ENCODE data around the gene FXYD5. TPM values are rescaled to one million over a fixed set of nuclear protein-coding genes. Genes with fewer than 3 reads are reported as not detected.
"Not testable (repeated sequence)": the region's sequence is repeated elsewhere in the genome, so short reads cannot be mapped to it uniquely, and the experiment has no call there.

Gene FXYD5
- total RNA-seq, 3 donors from 2014 or later: 52.4 to 56.7 (median 56.2) TPM

DNA sequence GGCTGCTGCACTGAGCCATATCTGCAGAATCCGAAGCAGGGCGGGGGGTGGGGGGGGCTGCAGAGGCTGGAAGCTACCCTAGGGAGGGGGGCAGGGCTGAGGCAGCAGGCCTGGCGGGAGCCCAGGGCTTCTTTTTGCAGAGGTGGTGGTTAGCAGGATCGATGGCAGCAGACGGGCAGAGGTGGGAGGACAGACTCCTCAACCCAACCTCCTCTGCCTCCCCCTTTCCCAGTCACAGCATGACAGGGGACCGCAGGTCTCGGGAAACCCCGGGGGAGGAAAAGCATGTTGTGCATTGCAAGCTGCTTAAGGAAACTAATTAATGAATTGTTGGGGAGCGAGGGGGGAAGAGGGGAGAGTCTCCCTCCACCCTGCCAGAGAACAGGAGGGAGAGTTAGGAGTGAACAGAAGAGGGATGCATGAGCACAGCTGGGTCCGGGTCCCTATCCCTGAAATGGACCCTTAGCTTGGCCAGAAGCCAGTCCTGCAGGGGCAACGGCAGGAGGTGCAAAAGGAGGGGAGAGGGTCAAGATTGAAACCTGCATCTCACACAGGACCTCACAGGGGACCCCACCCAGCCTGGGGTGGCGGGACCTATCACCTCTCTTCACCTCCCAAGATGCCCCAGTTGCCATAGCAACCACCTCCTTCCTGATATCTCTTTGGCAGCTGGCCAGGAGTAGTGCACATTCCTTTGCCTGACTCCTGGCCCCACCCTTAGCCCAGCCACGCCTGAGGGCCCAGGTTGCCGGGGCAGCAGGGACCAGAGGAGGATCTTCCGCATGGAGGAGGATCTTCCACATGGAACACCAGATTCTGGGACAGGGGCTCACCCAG, 9.7 kb upstream of the FXYD5 start:
- Histone ChIP-seq H3K4me1 (peaks cover 0 to 5% of the 10 kb centered on the region in 2 donors), H3K9me3 (no peaks in the 10 kb centered on the region), H3K36me3 (no peaks in the 10 kb centered on the region), H3K27ac (no peak overlapping the region), H3K4me3 (no peak overlapping the region), H3K27me3 (peaks cover 0 to 19% of the 10 kb centered on the region in 2 donors)
- TF ChIP-seq POLR2AphosphoS5 (IDR thresholded peaks at IDR 0.05): no peak
- TF ChIP-seq, protein P1, sequence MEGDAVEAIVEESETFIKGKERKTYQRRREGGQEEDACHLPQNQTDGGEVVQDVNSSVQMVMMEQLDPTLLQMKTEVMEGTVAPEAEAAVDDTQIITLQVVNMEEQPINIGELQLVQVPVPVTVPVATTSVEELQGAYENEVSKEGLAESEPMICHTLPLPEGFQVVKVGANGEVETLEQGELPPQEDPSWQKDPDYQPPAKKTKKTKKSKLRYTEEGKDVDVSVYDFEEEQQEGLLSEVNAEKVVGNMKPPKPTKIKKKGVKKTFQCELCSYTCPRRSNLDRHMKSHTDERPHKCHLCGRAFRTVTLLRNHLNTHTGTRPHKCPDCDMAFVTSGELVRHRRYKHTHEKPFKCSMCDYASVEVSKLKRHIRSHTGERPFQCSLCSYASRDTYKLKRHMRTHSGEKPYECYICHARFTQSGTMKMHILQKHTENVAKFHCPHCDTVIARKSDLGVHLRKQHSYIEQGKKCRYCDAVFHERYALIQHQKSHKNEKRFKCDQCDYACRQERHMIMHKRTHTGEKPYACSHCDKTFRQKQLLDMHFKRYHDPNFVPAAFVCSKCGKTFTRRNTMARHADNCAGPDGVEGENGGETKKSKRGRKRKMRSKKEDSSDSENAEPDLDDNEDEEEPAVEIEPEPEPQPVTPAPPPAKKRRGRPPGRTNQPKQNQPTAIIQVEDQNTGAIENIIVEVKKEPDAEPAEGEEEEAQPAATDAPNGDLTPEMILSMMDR (IDR thresholded peaks at IDR 0.05): no peak
- no peak for TF ChIP-seq POLR2A (IDR thresholded peaks at IDR 0.05)
- intact Hi-C loops (cut with DNase I; ENCODE audit: low total_unique reads): no loop called here
- DNase-seq (ENCODE audit: low spot score in 2 of 2): no peak

DNA sequence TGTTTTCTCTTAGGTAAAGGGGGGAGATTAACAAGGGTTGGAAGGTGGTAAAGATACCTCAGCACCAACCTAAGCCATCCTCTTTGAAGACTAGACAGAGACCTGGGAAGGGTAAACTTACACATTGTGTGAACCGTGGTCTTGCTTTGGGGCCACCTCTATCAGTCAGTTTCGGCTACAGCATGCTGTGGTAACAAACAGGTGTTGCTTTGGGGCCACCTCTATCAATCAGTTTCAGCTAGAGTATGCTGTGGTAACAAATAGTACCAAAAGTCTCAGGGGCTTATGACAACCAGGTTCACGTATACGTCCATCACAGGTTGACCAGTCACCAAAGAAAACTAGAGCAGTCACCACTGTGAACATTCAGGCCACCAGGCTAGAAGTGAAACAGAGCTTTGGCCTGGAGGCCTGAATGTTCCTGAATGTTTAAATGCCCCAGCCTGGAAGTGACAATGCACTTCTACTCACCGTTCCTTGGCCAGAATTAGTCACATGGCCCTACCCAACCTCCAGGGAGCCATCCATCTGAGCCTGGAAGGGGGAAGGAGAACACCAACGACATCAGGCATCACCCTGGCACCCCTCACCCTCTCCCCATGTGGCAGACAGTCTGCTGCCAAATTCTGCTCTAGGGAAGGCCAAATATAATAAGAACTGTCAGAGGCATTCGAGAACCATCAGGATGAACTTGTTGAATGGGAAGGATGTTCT, 7.6 kb upstream of the FXYD5 start:
- Histone ChIP-seq H3K4me3 (no peak overlapping the region), H3K27ac (no peak overlapping the region), H3K4me1 (peaks cover 0 to 1% of the 10 kb centered on the region in 2 donors), H3K27me3 (peaks cover 0 to 19% of the 10 kb centered on the region in 2 donors), H3K9me3 (no peaks in the 10 kb centered on the region), H3K36me3 (no peaks in the 10 kb centered on the region)
- intact Hi-C loops (cut with DNase I; ENCODE audit: low total_unique reads): no loop called here
- DNase-seq (ENCODE audit: low spot score in 2 of 2): no peak
- TF ChIP-seq POLR2A (IDR thresholded peaks at IDR 0.05) (no peak), POLR2AphosphoS5 (IDR thresholded peaks at IDR 0.05) (no peak)

DNA sequence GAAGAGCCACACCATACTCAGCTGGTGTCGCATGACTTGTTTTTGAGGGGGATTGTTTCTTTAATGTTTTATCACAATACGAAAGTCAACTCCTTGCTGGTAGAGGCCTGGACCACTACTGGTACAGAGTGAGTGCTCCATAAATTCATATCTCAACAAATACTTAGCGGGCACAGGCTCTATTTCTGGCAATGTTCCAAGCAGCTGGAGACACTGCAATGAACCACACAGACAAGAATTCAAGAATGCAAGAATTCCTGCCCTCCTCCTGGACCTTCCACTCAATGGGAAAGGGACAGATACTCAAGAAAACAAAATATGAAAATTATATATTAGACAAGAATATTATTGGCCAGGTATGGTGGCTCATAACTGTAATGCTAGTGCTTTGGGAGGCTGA, 5.1 kb upstream of the FXYD5 start:
- Histone ChIP-seq H3K27me3 (peaks cover 0 to 6% of the 10 kb centered on the region in 2 donors), H3K9me3 (no peaks in the 10 kb centered on the region), H3K36me3 (no peaks in the 10 kb centered on the region), H3K4me1 (no peaks in the 10 kb centered on the region), H3K27ac (no peak overlapping the region), H3K4me3 (no peak overlapping the region)
- TF ChIP-seq, protein P1 (IDR thresholded peaks at IDR 0.05): no peak
- TF ChIP-seq POLR2A (IDR thresholded peaks at IDR 0.05) (no peak), POLR2AphosphoS5 (IDR thresholded peaks at IDR 0.05) (no peak)
- DNase-seq (ENCODE audit: low spot score in 2 of 2): no peak
- intact Hi-C loops (cut with DNase I; ENCODE audit: low total_unique reads): no loop called here

DNA sequence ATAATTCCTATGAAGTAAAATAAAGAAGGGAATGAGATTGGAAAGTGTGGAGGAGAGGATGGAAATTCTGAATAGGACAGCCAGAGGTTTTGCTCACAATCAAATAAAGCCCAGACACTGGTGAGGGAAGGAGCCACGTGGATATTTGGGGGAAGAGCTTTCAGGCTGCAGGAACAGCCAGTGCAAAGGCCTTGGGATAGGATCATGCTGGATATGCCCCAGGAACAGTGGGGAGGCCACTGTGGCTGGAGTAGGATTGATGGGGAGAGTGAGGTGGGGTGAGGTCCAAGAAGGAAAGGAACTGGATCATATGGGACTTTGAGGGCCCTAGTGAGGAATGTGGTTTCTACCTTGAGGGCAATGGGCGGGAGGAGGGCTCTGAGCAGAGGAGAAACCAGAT, 4.1 kb upstream of the FXYD5 start:
- H3K4me3 ChIP-seq: no peak overlapping the region
- H3K27ac ChIP-seq: no peak overlapping the region
- H3K27me3 ChIP-seq: no peaks in the 10 kb centered on the region
- DNase-seq (ENCODE audit: low spot score in 2 of 2): no peak
- H3K9me3 ChIP-seq: no peaks in the 10 kb centered on the region
- H3K4me1 ChIP-seq: no peaks in the 10 kb centered on the region
- TF ChIP-seq POLR2AphosphoS5 (IDR thresholded peaks at IDR 0.05) (no peak), POLR2A (IDR thresholded peaks at IDR 0.05) (no peak)
- TF ChIP-seq, protein P1 (IDR thresholded peaks at IDR 0.05): no peak
- intact Hi-C loops (cut with DNase I; ENCODE audit: low total_unique reads): loop anchor here (10.0 kb wide), 1 partner anchor 114 kb away; the partner anchor contains the start of gene USF2
- H3K36me3 ChIP-seq: no peaks in the 10 kb centered on the region

DNA sequence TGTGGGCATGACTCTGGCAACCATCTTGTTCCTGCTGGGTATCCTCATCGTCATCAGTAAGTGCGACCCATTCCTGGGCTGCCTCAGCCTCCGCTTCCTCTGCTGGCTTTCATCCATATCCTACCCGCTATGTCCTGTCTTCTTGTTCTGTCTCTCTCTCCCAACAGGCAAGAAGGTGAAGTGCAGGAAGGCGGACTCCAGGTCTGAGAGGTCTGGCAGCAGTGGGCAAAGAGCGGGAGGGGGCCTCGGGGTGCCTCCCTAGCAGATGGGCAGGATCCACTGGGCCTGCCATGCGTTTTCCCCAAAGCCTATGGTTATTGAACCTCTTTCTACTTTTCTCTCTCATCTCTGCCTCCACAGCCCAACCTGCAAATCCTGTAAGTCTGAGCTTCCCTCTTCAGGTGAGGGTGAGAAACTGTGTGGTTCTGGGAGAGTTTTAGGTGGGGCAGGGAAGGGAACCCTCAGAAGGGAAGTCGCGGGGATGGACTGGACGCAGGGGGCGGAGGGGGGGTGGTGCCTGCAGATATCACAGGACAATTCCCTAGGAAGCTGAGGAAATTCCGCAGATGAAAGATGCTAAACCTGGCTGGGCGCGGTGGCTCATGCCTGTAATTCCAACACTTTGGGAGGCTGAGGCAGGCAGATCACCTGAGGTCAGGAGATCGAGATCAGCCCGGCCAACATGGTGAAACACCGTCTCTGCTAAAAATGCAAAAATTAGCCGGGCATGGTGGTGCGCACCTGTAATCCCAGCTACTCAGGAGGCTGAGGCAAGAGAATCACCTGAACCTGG, 3.1 kb upstream of the FXYD5 start:
- no peak overlapping the region for H3K4me3 ChIP-seq
- intact Hi-C loops (cut with DNase I; ENCODE audit: low total_unique reads): loop anchor here (10.0 kb wide), 1 partner anchor 113 kb away; the partner anchor contains the start of gene USF2
- TF ChIP-seq POLR2A (IDR thresholded peaks at IDR 0.05): no peak
- TF ChIP-seq POLR2AphosphoS5 (IDR thresholded peaks at IDR 0.05): no peak
- TF ChIP-seq, protein P1 (IDR thresholded peaks at IDR 0.05): no peak
- no peaks in the 10 kb centered on the region for H3K4me1 ChIP-seq
- DNase-seq (ENCODE audit: low spot score in 2 of 2): no peak
- H3K27ac ChIP-seq: no peak overlapping the region
- no peaks in the 10 kb centered on the region for H3K36me3 ChIP-seq
- no peaks in the 10 kb centered on the region for H3K9me3 ChIP-seq
- no peaks in the 10 kb centered on the region for H3K27me3 ChIP-seq

GRCh38 chr19:35153129-35153522, 1.4 kb upstream of the FXYD5 start:
- H3K4me1 ChIP-seq; H3K9me3 ChIP-seq; DNase-seq (ENCODE audit: low spot score in 2 of 2); H3K27ac ChIP-seq; H3K36me3 ChIP-seq; H3K27me3 ChIP-seq: not testable (repeated sequence)
- intact Hi-C loops (cut with DNase I; ENCODE audit: low total_unique reads): loop anchor here (10.0 kb wide), 1 partner anchor 112 kb away; the partner anchor contains the start of gene USF2
- peak overlapping the region in 1 of 3 donors; percentile 82 for H3K4me3 ChIP-seq
